Endodermal cell (in vitro differentiated cells): ENCODE data around the gene GALNT9. TPM values are rescaled to one million over a fixed set of nuclear protein-coding genes. Genes with fewer than 3 reads are reported as not detected.

Source experiments
- DNase-seq: peaks from one replicate; pipeline ENCODE4 v3.0.0-alpha.2; 2017
- H3K27ac ChIP-seq: 2 replicates; pipeline ENCODE4 v1.5.1; 2013; ENCODE audit warnings: mild to moderate bottlenecking, low read depth, low read length, moderate library complexity
- H3K27me3 ChIP-seq: 2 replicates; pipeline ENCODE4 v1.6.1; 2013; ENCODE audit warnings: mild to moderate bottlenecking, low read length, moderate library complexity; ENCODE audit not compliant: insufficient read depth, control insufficient read depth, poor library complexity, severe bottlenecking
- H3K36me3 ChIP-seq: 2 replicates; pipeline ENCODE4 v1.7.0; 2013; ENCODE audit warnings: mild to moderate bottlenecking, low read length, moderate library complexity; ENCODE audit not compliant: control insufficient read depth, insufficient read depth
- H3K4me1 ChIP-seq: one replicate; pipeline ENCODE4 v1.7.0; 2013; ENCODE audit warnings: low read length; ENCODE audit not compliant: control insufficient read depth, insufficient read depth
- H3K4me3 ChIP-seq: 2 replicates; pipeline ENCODE4 v1.5.1; 2013; ENCODE audit warnings: mild to moderate bottlenecking, low read length, moderate library complexity
- H3K9ac ChIP-seq: 2 replicates; pipeline ENCODE4 v1.6.1; 2013; ENCODE audit warnings: mild to moderate bottlenecking, low read length, moderate library complexity; ENCODE audit not compliant: poor library complexity, severe bottlenecking; ENCODE audit errors: extremely low read depth
- H3K9me3 ChIP-seq: 2 replicates; pipeline ENCODE4 v1.6.1; 2013; ENCODE audit warnings: mild to moderate bottlenecking, low read length, moderate library complexity; ENCODE audit not compliant: control insufficient read depth
- H3K27ac Mint-ChIP-seq: 2 replicates; pipeline ENCODE4 v1.8.0; 2020; ENCODE audit warnings: mixed read lengths
- H3K27me3 Mint-ChIP-seq: 2 replicates; pipeline ENCODE4 v1.8.0; 2021; ENCODE audit warnings: mild to moderate bottlenecking, mixed read lengths; ENCODE audit not compliant: insufficient read depth
- H3K36me3 Mint-ChIP-seq: 2 replicates; pipeline ENCODE4 v1.8.0; 2020; ENCODE audit warnings: low read depth, mixed read lengths
- H3K4me1 Mint-ChIP-seq: 2 replicates; pipeline ENCODE4 v1.8.0; 2020; ENCODE audit warnings: mixed read lengths
- H3K4me3 Mint-ChIP-seq: 2 replicates; pipeline ENCODE4 v1.8.0; 2020; ENCODE audit warnings: mild to moderate bottlenecking, moderate library complexity, mixed read lengths
- H3K9me3 Mint-ChIP-seq: 2 replicates; pipeline ENCODE4 v1.8.0; 2020; ENCODE audit warnings: mild to moderate bottlenecking, mixed read lengths
- CTCF ChIP-seq: fragments of 200-600 bp; sonication (generic); conservative IDR thresholded peaks from 2 replicates; pipeline ENCODE4 v1.5.0; 2021; ENCODE audit warnings: antibody characterized with exemption, mild to moderate bottlenecking
- WGBS, 2 experiments: methylation state at CpG; one replicate each; pipeline versions ENCODE4 v1.1.5 to v1.1.7; 2013; ENCODE audit warnings: missing lambda C conversion rate in 2 of 2, mixed read lengths in 1 of 2; ENCODE audit not compliant: insufficient coverage in 1 of 2, insufficient read length in 1 of 2; 5-methylcytosine and 5-hydroxymethylcytosine counted together
- total RNA-seq, 2 donors: library from RNA; stranded (reverse); fragmentation: NEBNext Ultra II Directional in 1 of 2; extraction: Animal tissue kit (Norgen Biotek cat#: 25700) in 1 of 2; gene quantifications; 2 replicates in 1 of 2; 3 replicates in 1 of 2; pipeline ENCODE4 v1.2.1, GENCODE V29; 2021

The GALNT9 gene
- total RNA-seq, 2 donors from 2014 or later: 0.13 TPM; not detected in 1

- no peaks in the 10 kb centered on the region for H3K4me1 ChIP-seq
- no peak for TF ChIP-seq CTCF
- no peak for DNase-seq
- H3K9ac ChIP-seq: no peak overlapping the region
- H3K4me3 ChIP-seq: no peak overlapping the region
- H3K27ac ChIP-seq: no peak overlapping the region
- Mint-ChIP-seq H3K4me1 (no peaks in the 10 kb centered on the region), H3K4me3 (no peak overlapping the region), H3K27me3 (peaks cover 11% of the 10 kb centered on the region), H3K36me3 (no peaks in the 10 kb centered on the region), H3K27ac (no peak overlapping the region), H3K9me3 (no peaks in the 10 kb centered on the region)
- H3K36me3 ChIP-seq: no peaks in the 10 kb centered on the region
- H3K27me3 ChIP-seq: no peaks in the 10 kb centered on the region
- 89% methylated on average over 26 to 37 of the region's 37 CpGs for WGBS, 2 experiments
- peaks cover 43% of the 10 kb centered on the region for H3K9me3 ChIP-seq
These were observed 16.3 kb upstream of the GALNT9 start for GRCh38 chr12:132345561-132346200.

DNA sequence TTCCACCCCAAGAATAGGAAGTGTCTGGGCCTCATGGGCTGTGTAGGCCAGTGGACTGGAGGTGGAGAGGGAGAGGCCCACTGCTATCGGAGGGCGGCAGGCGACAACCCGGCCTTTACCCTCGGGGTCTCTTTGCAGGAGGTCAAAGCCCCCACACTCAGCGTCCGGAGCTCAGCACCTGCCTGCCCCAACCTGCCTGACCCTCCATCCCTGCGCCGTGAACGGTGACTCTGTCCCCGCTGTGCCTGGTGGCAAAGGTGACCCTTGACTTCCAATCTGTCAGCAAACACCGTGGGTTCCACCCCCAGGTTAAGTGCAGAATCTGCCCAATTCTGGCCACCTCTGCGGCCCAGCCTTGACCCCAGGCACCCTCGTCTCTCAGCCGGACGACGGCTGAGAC lies 15.7 kb upstream of the GALNT9 start:
- peaks cover 42% of the 10 kb centered on the region for H3K9me3 ChIP-seq
- H3K27me3 ChIP-seq: no peaks in the 10 kb centered on the region
- H3K9ac ChIP-seq: no peak overlapping the region
- no peak for DNase-seq
- Mint-ChIP-seq H3K4me3 (no peak overlapping the region), H3K4me1 (no peaks in the 10 kb centered on the region), H3K9me3 (no peaks in the 10 kb centered on the region), H3K27me3 (peaks cover 11% of the 10 kb centered on the region), H3K36me3 (no peaks in the 10 kb centered on the region), H3K27ac (no peak overlapping the region)
- H3K27ac ChIP-seq: no peak overlapping the region
- H3K4me3 ChIP-seq: no peak overlapping the region
- H3K4me1 ChIP-seq: no peaks in the 10 kb centered on the region
- no peaks in the 10 kb centered on the region for H3K36me3 ChIP-seq
- 87 to 90% methylated on average over 11 to 17 of the region's 17 CpGs for WGBS, 2 experiments
- TF ChIP-seq CTCF: no peak

DNA sequence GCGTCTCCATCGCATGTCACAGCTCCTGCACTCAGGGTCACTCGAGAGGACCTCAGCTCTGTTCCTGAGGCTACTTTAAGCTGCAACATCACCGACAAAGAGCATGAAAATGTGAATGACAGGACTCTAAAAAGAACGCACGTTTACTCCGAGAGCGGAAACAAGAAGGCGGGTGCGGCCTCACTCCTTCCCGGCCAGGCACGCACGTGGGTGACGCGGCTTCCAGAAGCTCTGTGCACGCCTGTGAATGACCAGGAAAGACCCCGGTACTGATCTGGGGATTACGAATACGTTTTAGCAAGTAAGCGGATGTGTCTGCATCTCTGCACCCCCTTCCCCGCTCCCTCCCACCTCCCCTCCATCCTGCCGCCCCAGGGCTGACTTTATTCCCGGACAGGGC lies 15.2 kb upstream of the GALNT9 start:
- WGBS, 2 experiments: 81 to 91% methylated on average over 16 to 23 of the region's 23 CpGs
- Histone ChIP-seq H3K27ac (no peak overlapping the region), H3K9ac (no peak overlapping the region), H3K4me1 (no peaks in the 10 kb centered on the region), H3K4me3 (no peak overlapping the region), H3K9me3 (peaks cover 37% of the 10 kb centered on the region), H3K27me3 (no peaks in the 10 kb centered on the region), H3K36me3 (no peaks in the 10 kb centered on the region)
- DNase-seq: no peak
- Mint-ChIP-seq H3K27me3 (peaks cover 11% of the 10 kb centered on the region), H3K27ac (no peak overlapping the region), H3K36me3 (no peaks in the 10 kb centered on the region), H3K4me3 (no peak overlapping the region), H3K4me1 (no peaks in the 10 kb centered on the region), H3K9me3 (no peaks in the 10 kb centered on the region)
- no peak for TF ChIP-seq CTCF
